K562 (cell line): Measurements from ENCODE around the gene SLC4A1. TPM values are rescaled to one million over a fixed set of nuclear protein-coding genes. Genes with fewer than 3 reads are reported as not detected.

ENCODE experiments used
- ARID1B ChIP-seq: fragments of 450-650 bp; IDR thresholded peaks from 2 replicates; pipeline ENCODE4 v1.6.1; 2016; ENCODE audit warnings: antibody characterized with exemption, mild to moderate bottlenecking, inconsistent platforms
- CCNT2 ChIP-seq: IDR thresholded peaks from 2 replicates; pipeline ENCODE4 v1.6.1; 2011; ENCODE audit warnings: borderline replicate concordance, low read depth, mild to moderate bottlenecking, moderate library complexity, mixed read lengths, low read length; ENCODE audit not compliant: insufficient read length; ENCODE audit errors: extremely low read depth
- CTBP1 ChIP-seq: fragments of 450-650 bp; IDR thresholded peaks from 2 replicates; pipeline ENCODE4 v1.6.1; 2016; ENCODE audit warnings: borderline replicate concordance
- DPF2 ChIP-seq: fragments of 450-650 bp; IDR thresholded peaks from 2 replicates; pipeline ENCODE4 v1.6.1; 2016
- FOS ChIP-seq: IDR thresholded peaks from 3 replicates; pipeline ENCODE4 v1.6.1; 2011; ENCODE audit not compliant: insufficient read length; ENCODE audit errors: extremely low read depth
- FOSL1 ChIP-seq: fragments of 200-800 bp; sonication (Bioruptor generic); conservative IDR thresholded peaks from 2 replicates; pipeline ENCODE4 v1.6.1; 2016; ENCODE audit warnings: missing genetic modification characterization, missing compliant biosample characterization
- HDAC1 ChIP-seq, 2 experiments: fragments of 450-650 bp; IDR thresholded peaks; 2 replicates each; pipeline ENCODE4 v1.6.1; 2016 to 2017; ENCODE audit warnings: inconsistent platforms in 1 of 2, mild to moderate bottlenecking in 1 of 2, moderate library complexity in 1 of 2
- HDAC2 ChIP-seq: fragments of 450-650 bp; IDR thresholded peaks from 2 replicates; pipeline ENCODE4 v1.6.1; 2016; ENCODE audit warnings: mild to moderate bottlenecking
- ID3 ChIP-seq, 2 experiments: fragments of 250-450 bp in 1 of 2; fragments of 450-650 bp in 1 of 2; sonication (Bioruptor Pico) in 1 of 2; IDR thresholded peaks; 2 replicates each; pipeline versions ENCODE4 v1.6.1 to v1.8.0; 2016 to 2021; ENCODE audit warnings: mild to moderate bottlenecking in 2 of 2, moderate library complexity in 2 of 2, missing compliant biosample characterization in 1 of 2, missing genetic modification characterization in 1 of 2
- IRF9 ChIP-seq: fragments of 450-650 bp; IDR thresholded peaks from 2 replicates; pipeline ENCODE4 v1.6.1; 2016; ENCODE audit warnings: missing biosample characterization, missing genetic modification characterization
- JUN ChIP-seq, 2 experiments: sonication (generic) in 1 of 2; formaldehyde crosslinking in 1 of 2; IDR thresholded peaks; 2 replicates each; pipeline versions ENCODE4 v1.6.1 to v1.8.0; 2012 to 2022; ENCODE audit warnings: borderline replicate concordance in 2 of 2, mild to moderate bottlenecking in 2 of 2, improper control_type of control experiment in 1 of 2, low read depth in 1 of 2, low read length in 1 of 2, missing genetic modification reagents in 1 of 2
- KDM5B ChIP-seq: fragments of 200-600 bp; sonication (generic); IDR thresholded peaks from 2 replicates; pipeline ENCODE4 v1.6.1; 2012; ENCODE audit warnings: low read depth, mild to moderate bottlenecking, moderate library complexity, low read length, control low read depth, inconsistent platforms; ENCODE audit not compliant: insufficient replicate concordance
- KLF13 ChIP-seq: fragments of 450-650 bp; IDR thresholded peaks from 2 replicates; pipeline ENCODE4 v1.6.1; 2016; ENCODE audit warnings: missing genetic modification characterization, low read depth, mild to moderate bottlenecking, missing compliant biosample characterization, moderate library complexity, borderline replicate concordance
- LEF1 ChIP-seq: fragments of 450-650 bp; IDR thresholded peaks from 2 replicates; pipeline ENCODE4 v1.6.1; 2016; ENCODE audit warnings: mild to moderate bottlenecking
- MEIS2 ChIP-seq: fragments of 450-650 bp; IDR thresholded peaks from 2 replicates; pipeline ENCODE4 v1.6.1; 2014; ENCODE audit warnings: mild to moderate bottlenecking; ENCODE audit not compliant: partially characterized antibody
- MTA2 ChIP-seq: fragments of 450-650 bp; IDR thresholded peaks from 2 replicates; pipeline ENCODE4 v1.6.1; 2016; ENCODE audit warnings: low read depth
- MTA3 ChIP-seq: fragments of 450-650 bp; formaldehyde crosslinking; IDR thresholded peaks from 2 replicates; pipeline ENCODE4 v1.6.1; 2017; ENCODE audit warnings: mild to moderate bottlenecking, borderline replicate concordance
- MYNN ChIP-seq, 2 experiments: sonication (generic); formaldehyde crosslinking in 1 of 2; IDR thresholded peaks; 2 replicates each; pipeline versions ENCODE4 v1.5.0 to v1.6.1; 2016 to 2020; ENCODE audit warnings: antibody characterized with exemption in 1 of 2, missing genetic modification reagents in 1 of 2
- NR2C1 ChIP-seq, 2 experiments: fragments of 450-650 bp; IDR thresholded peaks; 2 replicates each; pipeline ENCODE4 v1.6.1; 2017; ENCODE audit warnings: mild to moderate bottlenecking in 2 of 2, antibody characterized with exemption in 1 of 2, inconsistent platforms in 1 of 2, missing compliant biosample characterization in 1 of 2, missing genetic modification characterization in 1 of 2
- NRF1 ChIP-seq, 2 experiments: fragments of 450-650 bp; IDR thresholded peaks in 1 of 2; conservative IDR thresholded peaks in 1 of 2; 2 replicates each; pipeline ENCODE4 v1.6.1; 2014; ENCODE audit warnings: mild to moderate bottlenecking in 2 of 2
- POLR2AphosphoS2 ChIP-seq: IDR thresholded peaks from 2 replicates; pipeline ENCODE4 v1.6.1; 2012; ENCODE audit warnings: low read length, improper control_type of control experiment
- SMARCA4 ChIP-seq: fragments of 450-650 bp; IDR thresholded peaks from 2 replicates; pipeline ENCODE4 v1.6.1; 2016
- SRSF9 ChIP-seq: fragments of 200-400 bp; formaldehyde crosslinking; IDR thresholded peaks from 2 replicates; pipeline ENCODE4 v1.6.1; 2017; ENCODE audit warnings: low read depth, low read length, borderline replicate concordance
- TBL1XR1 ChIP-seq, 2 experiments: IDR thresholded peaks; 2 replicates each; pipeline ENCODE4 v1.6.1; 2012; ENCODE audit warnings: improper control_type of control experiment in 2 of 2, low read length in 2 of 2, mild to moderate bottlenecking in 1 of 2
- TEAD4 ChIP-seq, 2 experiments: sonication (generic) in 1 of 2; formaldehyde crosslinking in 1 of 2; IDR thresholded peaks; 2 replicates each; pipeline versions ENCODE4 v1.6.1 to v1.8.0; 2012 to 2022; ENCODE audit warnings: borderline replicate concordance in 1 of 2, inconsistent platforms in 1 of 2, low read length in 1 of 2, mild to moderate bottlenecking in 1 of 2, missing genetic modification reagents in 1 of 2
- polyA plus RNA-seq, 8 experiments: library from polyadenylated mRNA; depleted of rRNA in 4 of 8; stranded (reverse) in 5 of 8; unstranded in 3 of 8; fragments of >200 nt; fragmentation: Nextera tagmentation in 2 of 8; fragmentation: Illumina TruSeq in 1 of 8; extraction: Ambion mirVana in 2 of 8; extraction: Trizol in 1 of 8; gene quantifications; 2 replicates each; pipeline versions ENCODE4 v1.2.1 to v1.2.3, GENCODE V29; 2011 to 2014; ENCODE audit warnings: inconsistent platforms in 1 of 8, missing spikeins in 1 of 8
- total RNA-seq, 7 experiments: library from RNA; depleted of rRNA in 6 of 7; stranded (reverse); fragments of >200 nt in 6 of 7; fragmentation: Illumina TruSeq in 2 of 7; extraction: Trizol in 2 of 7; gene quantifications; 2 replicates each; pipeline versions ENCODE4 v1.2.1 to v1.2.3, GENCODE V29; 2011 to 2021; ENCODE audit warnings: low replicate concordance in 1 of 7

SLC4A1 gene
- total and polyA plus RNA-seq, 9 of the 15 experiments (the other 6 are each of a cell fraction or from before 2014, with no cell fraction given), result 0.14 to 1.00 (median 0.53) TPM

GRCh38 chr17:44204441-44204882, 63.5 kb downstream of the SLC4A1 start (continued):
- peak; percentile 82 for TF ChIP-seq JUN (IDR thresholded peaks at IDR 0.05; ENCODE audit: borderline replicate concordance, low read depth, low read length)
- TF ChIP-seq JUN (CRISPR knock-in tag; IDR thresholded peaks at IDR 0.05; ENCODE audit: borderline replicate concordance), result no peak
- TF ChIP-seq FOS, result peak; percentile 38
- no peak for TF ChIP-seq KLF13 (tag)
- no peak for TF ChIP-seq IRF9 (tag)
- peak; percentile 42; the same call in 1 of the 2 replicates for TF ChIP-seq POLR2AphosphoS2
- peak; percentile 22; the same call in 1 of the 2 replicates for TF ChIP-seq MYNN (IDR thresholded peaks at IDR 0.05)
- no peak for TF ChIP-seq MYNN (CRISPR knock-in tag; IDR thresholded peaks at IDR 0.05)
- TF ChIP-seq KDM5B, result peak; percentile 22
- TF ChIP-seq LEF1, result no peak
- peak; percentile 93 for TF ChIP-seq NR2C1 (IDR thresholded peaks at IDR 0.05)
- TF ChIP-seq NR2C1 (tag; IDR thresholded peaks at IDR 0.05), result peak; percentile 97
- TF ChIP-seq CTBP1, result peak; percentile 72; the same call in 1 of the 2 replicates
- TF ChIP-seq NRF1 (conservative IDR thresholded peaks at IDR 0.05 in 1 of 2, IDR thresholded peaks at IDR 0.05 in 1 of 2), result peak; percentile 88 to 90
- TF ChIP-seq CCNT2, result no peak
- 0 out of 2 replicates have a peak, but pooled peaks have one; percentile 23 for TF ChIP-seq HDAC2
- TF ChIP-seq FOSL1, result peak; percentile 94
- TF ChIP-seq TBL1XR1 (IDR thresholded peaks at IDR 0.05; ENCODE audit: low read length in 2 of 2), result 0 out of 4 replicates have a peak, but pooled peaks of 1 of the 2 experiments have one; percentile 23
- TF ChIP-seq MTA3, result no peak
- TF ChIP-seq SMARCA4, result peak; percentile 27; the same call in 1 of the 2 replicates
- no peak for TF ChIP-seq MEIS2
- TF ChIP-seq TEAD4 (IDR thresholded peaks at IDR 0.05; ENCODE audit: low read length), result peak; percentile 3; the same call in 1 of the 2 replicates
- TF ChIP-seq TEAD4 (CRISPR knock-in tag; IDR thresholded peaks at IDR 0.05; ENCODE audit: borderline replicate concordance), result no peak
- TF ChIP-seq DPF2, result peak; percentile 62; the same call in 1 of the 2 replicates
- TF ChIP-seq HDAC1 (IDR thresholded peaks at IDR 0.05), result 0 out of 4 replicates have a peak, but pooled peaks of 1 of the 2 experiments have one; percentile 24
- no peak for TF ChIP-seq SRSF9
- TF ChIP-seq ID3 (CRISPR knock-in tag; IDR thresholded peaks at IDR 0.05), result no peak
- TF ChIP-seq ID3 (tag; IDR thresholded peaks at IDR 0.05), result 0 out of 2 replicates have a peak, but pooled peaks have one; percentile 36
- TF ChIP-seq MTA2, result 0 out of 2 replicates have a peak, but pooled peaks have one; percentile 17
- TF ChIP-seq ARID1B, result peak; percentile 48
